NCI-H2081 treated with DMSO at 0.1 percent for 48 hours (cell line): ENCODE results near the gene SHISA7.
"Not testable (repeated sequence)": the region's sequence is repeated elsewhere in the genome, so short reads cannot be mapped to it uniquely, and the experiment has no call there.

Experiments used
- DNase-seq: peaks from one replicate; lab custom pipeline; 2025; lab: John Stamatoyannopoulos, UW

Gene SHISA7

GRCh38 chr19:55463583-55464031 lies 20.5 kb upstream of the SHISA7 start:
- DNase-seq: no peak

- DNase-seq: no peak
Measured at GRCh38 chr19:55462722-55463121, 19.6 kb upstream of the SHISA7 start.

GRCh38 chr19:55461974-55462626 lies 19.0 kb upstream of the SHISA7 start:
- DNase-seq: no peak

- peak; percentile 98 for DNase-seq
Measured at GRCh38 chr19:55461259-55461973, 18.3 kb upstream of the SHISA7 start, which contains the start of gene ISOC2. Gene ISOC2, minus strand, starts transcription at chr19:55461642. Its CDS starts 5,156 bp downstream, at chr19:55456486.

- DNase-seq: no peak
Measured at GRCh38 chr19:55460670-55461258, 17.7 kb upstream of the SHISA7 start.

- no peak for DNase-seq
Measured at GRCh38 chr19:55459950-55460657, 17.0 kb upstream of the SHISA7 start.

- no peak for DNase-seq
Measured at GRCh38 chr19:55459551-55459949, 16.4 kb upstream of the SHISA7 start.

GRCh38 chr19:55457683-55458457 lies 14.8 kb upstream of the SHISA7 start:
- DNase-seq: no peak

GRCh38 chr19:55456347-55456746 lies 13.2 kb upstream of the SHISA7 start:
- DNase-seq: no peak

- DNase-seq: no peak
Measured at GRCh38 chr19:55455576-55456235, 12.6 kb upstream of the SHISA7 start.

- DNase-seq: no peak
Measured at GRCh38 chr19:55454787-55455243, 11.7 kb upstream of the SHISA7 start.

- no peak for DNase-seq
Measured at GRCh38 chr19:55453511-55454260, 10.6 kb upstream of the SHISA7 start.

GRCh38 chr19:55452749-55453346 lies 9.7 kb upstream of the SHISA7 start:
- peak; percentile 69 for DNase-seq

- no peak for DNase-seq
Measured at GRCh38 chr19:55451965-55452748, 9.1 kb upstream of the SHISA7 start.

GRCh38 chr19:55451163-55451964 lies 8.3 kb upstream of the SHISA7 start:
- DNase-seq: no peak

GRCh38 chr19:55449469-55449868 lies 6.4 kb upstream of the SHISA7 start:
- no peak for DNase-seq

- DNase-seq: not testable (repeated sequence)
Measured at GRCh38 chr19:55448175-55448490, 5.0 kb upstream of the SHISA7 start.

- no peak for DNase-seq
Measured at GRCh38 chr19:55447421-55448174, 4.5 kb upstream of the SHISA7 start.
